Measurements from ENCODE around the gene FREY1. TPM values are rescaled to one million over a fixed set of nuclear protein-coding genes. Genes with fewer than 3 reads are reported as not detected.
"Not testable (repeated sequence)": the region's sequence is repeated elsewhere in the genome, so short reads cannot be mapped to it uniquely, and the experiment has no call there.

FREY1 gene
- total and polyA plus RNA-seq, 2 donors (not counting 1 experiment from before 2014, with no cell fraction given): 0.83 TPM; not detected in 1

DNA sequence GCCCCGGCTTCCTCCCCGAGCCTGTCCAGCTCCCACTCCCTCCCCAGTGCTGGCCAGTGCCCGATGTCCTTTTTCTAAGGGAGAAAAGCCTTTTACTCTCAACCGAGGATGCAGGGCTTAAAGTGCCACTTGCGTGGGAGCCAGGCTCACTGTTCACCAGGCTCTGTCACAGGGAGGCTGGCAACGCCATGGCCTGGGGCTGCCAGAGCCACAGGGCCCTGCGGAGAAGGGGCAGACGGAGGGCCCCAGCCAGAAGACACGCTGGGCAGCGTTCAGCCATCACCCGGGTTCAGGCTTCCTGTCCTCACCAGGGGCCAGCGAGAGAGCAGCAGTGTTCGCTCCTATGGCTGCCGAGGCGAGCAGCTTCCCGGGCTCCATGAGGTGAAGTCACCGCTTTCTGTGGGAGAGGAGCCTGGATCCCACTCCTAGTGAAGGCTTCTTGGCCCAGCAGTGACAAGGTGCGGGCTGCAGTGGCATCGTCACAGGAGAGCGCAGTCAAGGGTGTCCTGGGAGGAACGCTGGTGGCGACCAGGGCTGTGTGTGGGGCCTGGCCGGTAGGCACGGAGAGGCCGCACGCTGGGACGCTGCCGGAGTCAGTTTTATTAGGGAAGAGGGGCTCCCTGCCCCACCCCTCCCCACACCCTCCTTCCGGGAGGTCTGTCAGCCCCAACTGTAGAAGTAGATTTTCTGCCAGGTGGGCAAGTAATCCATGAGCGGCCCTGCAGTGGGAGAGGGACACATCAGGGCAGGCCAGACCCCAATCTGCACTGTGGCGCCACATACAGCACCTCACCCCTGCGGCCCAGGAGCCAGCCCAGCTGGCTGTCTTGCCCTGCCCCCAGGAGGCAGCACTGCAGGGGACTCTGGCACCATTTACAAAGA lies 2.8 kb upstream of the FREY1 start:
- H3K27me3 ChIP-seq (ENCODE audit: control insufficient read depth, insufficient read depth, low read length): no peaks in the 10 kb centered on the region
- H3K9me3 ChIP-seq (ENCODE audit: control insufficient read depth, insufficient read depth, low read depth, low read length): no peaks in the 10 kb centered on the region
- H2AFZ ChIP-seq (ENCODE audit: low read length): no peak overlapping the region
- H3K4me2 ChIP-seq (ENCODE audit: extremely low read depth, insufficient read depth, low read length): no peak overlapping the region
- H3K4me1 ChIP-seq (ENCODE audit: control insufficient read depth, extremely low read depth, insufficient read depth, low read length): no peaks in the 10 kb centered on the region
- H3K9ac ChIP-seq (ENCODE audit: insufficient read depth, low read length): no peak overlapping the region
- H3K27ac ChIP-seq (ENCODE audit: insufficient read depth, low read length): no peak overlapping the region
- no peak for DNase-seq (ENCODE audit: low read depth in 2 of 2)
- TF ChIP-seq, protein P1, sequence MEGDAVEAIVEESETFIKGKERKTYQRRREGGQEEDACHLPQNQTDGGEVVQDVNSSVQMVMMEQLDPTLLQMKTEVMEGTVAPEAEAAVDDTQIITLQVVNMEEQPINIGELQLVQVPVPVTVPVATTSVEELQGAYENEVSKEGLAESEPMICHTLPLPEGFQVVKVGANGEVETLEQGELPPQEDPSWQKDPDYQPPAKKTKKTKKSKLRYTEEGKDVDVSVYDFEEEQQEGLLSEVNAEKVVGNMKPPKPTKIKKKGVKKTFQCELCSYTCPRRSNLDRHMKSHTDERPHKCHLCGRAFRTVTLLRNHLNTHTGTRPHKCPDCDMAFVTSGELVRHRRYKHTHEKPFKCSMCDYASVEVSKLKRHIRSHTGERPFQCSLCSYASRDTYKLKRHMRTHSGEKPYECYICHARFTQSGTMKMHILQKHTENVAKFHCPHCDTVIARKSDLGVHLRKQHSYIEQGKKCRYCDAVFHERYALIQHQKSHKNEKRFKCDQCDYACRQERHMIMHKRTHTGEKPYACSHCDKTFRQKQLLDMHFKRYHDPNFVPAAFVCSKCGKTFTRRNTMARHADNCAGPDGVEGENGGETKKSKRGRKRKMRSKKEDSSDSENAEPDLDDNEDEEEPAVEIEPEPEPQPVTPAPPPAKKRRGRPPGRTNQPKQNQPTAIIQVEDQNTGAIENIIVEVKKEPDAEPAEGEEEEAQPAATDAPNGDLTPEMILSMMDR (conservative IDR thresholded peaks at IDR 0.05 in 1 of 2, IDR thresholded peaks at IDR 0.05 in 1 of 2; ENCODE audit: low read depth in 1 of 2, low read length in 2 of 2): no peak
- TF ChIP-seq EZH2 (IDR thresholded peaks at IDR 0.05; ENCODE audit: low read length, missing control alignments): no peak
- peaks cover 22% of the 10 kb centered on the region for H3K36me3 ChIP-seq (ENCODE audit: control insufficient read depth, insufficient read depth, low read length)
- no peak overlapping the region for H3K4me3 ChIP-seq (replicated peaks in 1 of 4; ENCODE audit: control extremely low read depth in 1 of 4, insufficient read depth in 1 of 4, low read depth in 3 of 4, low read length in 4 of 4)
- H3K79me2 ChIP-seq (ENCODE audit: control insufficient read depth, insufficient read depth, low read length): no peaks in the 10 kb centered on the region
- H4K20me1 ChIP-seq (ENCODE audit: control insufficient read depth, extremely low read depth, insufficient read depth, low read length): no peaks in the 10 kb centered on the region

DNA sequence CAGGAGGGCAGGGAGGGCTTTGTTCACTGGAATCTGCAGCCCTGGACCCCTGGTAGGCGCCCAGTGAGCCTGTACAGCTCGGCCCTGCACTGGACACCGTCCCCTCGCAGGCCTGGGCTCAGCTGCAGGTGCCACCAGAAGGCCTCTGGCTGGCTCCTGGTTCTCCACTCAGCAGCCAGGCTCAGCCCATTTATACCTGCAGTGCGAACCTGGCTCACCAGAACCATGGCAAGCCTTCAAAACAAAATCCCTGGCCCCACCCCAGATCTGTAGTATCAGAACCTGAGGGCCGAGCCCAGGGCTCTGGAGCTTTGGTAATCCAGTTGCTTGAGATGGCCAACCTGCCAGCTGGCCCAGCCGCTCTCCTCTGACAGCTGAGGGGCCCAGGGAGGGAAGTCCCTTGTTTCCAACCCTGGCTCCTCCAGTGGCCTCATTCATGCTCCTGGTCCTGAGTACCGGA lies 870 bp upstream of the FREY1 start:
- no peak overlapping the region for H3K4me3 ChIP-seq (replicated peaks in 1 of 4; ENCODE audit: control extremely low read depth in 1 of 4, insufficient read depth in 1 of 4, low read depth in 3 of 4, low read length in 4 of 4)
- H3K36me3 ChIP-seq (ENCODE audit: control insufficient read depth, insufficient read depth, low read length): peaks cover 12% of the 10 kb centered on the region
- no peak overlapping the region for H3K9ac ChIP-seq (ENCODE audit: insufficient read depth, low read length)
- H3K27me3 ChIP-seq (ENCODE audit: control insufficient read depth, insufficient read depth, low read length): no peaks in the 10 kb centered on the region
- H3K27ac ChIP-seq (ENCODE audit: insufficient read depth, low read length): no peak overlapping the region
- no peak overlapping the region for H3K4me2 ChIP-seq (ENCODE audit: extremely low read depth, insufficient read depth, low read length)
- H3K4me1 ChIP-seq (ENCODE audit: control insufficient read depth, extremely low read depth, insufficient read depth, low read length): no peaks in the 10 kb centered on the region
- H3K79me2 ChIP-seq (ENCODE audit: control insufficient read depth, insufficient read depth, low read length): no peaks in the 10 kb centered on the region
- H3K9me3 ChIP-seq (ENCODE audit: control insufficient read depth, insufficient read depth, low read depth, low read length): no peaks in the 10 kb centered on the region
- DNase-seq (ENCODE audit: low read depth in 2 of 2): no peak
- TF ChIP-seq, protein P1 (conservative IDR thresholded peaks at IDR 0.05 in 1 of 2, IDR thresholded peaks at IDR 0.05 in 1 of 2; ENCODE audit: low read depth in 1 of 2, low read length in 2 of 2): no peak
- TF ChIP-seq EZH2 (IDR thresholded peaks at IDR 0.05; ENCODE audit: low read length, missing control alignments): no peak
- H2AFZ ChIP-seq (ENCODE audit: low read length): no peak overlapping the region
- H4K20me1 ChIP-seq (ENCODE audit: control insufficient read depth, extremely low read depth, insufficient read depth, low read length): no peaks in the 10 kb centered on the region

DNA sequence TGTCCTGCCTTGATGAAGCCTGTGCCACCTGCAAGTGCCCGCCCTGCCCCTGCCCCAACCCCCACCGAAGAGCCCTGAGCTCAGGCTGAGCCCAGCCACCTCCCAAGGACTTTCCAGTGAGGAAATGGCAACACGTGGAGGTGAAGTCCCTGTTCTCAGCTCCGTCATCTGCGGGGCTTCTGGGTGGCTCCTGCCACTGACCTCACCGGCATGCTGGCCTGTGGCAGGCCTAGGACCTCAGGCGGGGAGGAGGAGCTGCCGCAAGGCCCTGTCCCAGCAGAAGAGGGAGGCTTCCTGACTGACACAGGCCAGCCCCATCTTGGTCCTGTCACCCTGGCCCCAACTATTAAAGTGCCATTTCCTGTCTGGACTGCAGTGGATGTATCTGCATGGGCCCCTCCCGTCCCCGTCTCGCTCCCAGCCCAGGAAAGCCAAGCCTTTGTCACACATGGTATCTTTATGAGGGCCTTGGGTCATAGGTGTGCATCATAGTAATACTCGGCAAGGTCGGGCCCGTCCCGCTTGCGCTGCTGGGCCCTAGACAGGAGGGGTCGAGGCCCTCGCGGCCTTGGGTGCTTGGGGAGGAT lies 882 bp downstream of the FREY1 start:
- Histone ChIP-seq H3K4me1 (ENCODE audit: control insufficient read depth, extremely low read depth, insufficient read depth, low read length) (no peaks in the 10 kb centered on the region), H3K27me3 (ENCODE audit: control insufficient read depth, insufficient read depth, low read length) (no peaks in the 10 kb centered on the region), H3K4me2 (ENCODE audit: extremely low read depth, insufficient read depth, low read length) (no peak overlapping the region), H2AFZ (ENCODE audit: low read length) (no peak overlapping the region), H3K4me3 (replicated peaks in 1 of 4; ENCODE audit: control extremely low read depth in 1 of 4, insufficient read depth in 1 of 4, low read depth in 3 of 4, low read length in 4 of 4) (no peak overlapping the region), H3K9me3 (ENCODE audit: control insufficient read depth, insufficient read depth, low read depth, low read length) (no peaks in the 10 kb centered on the region), H4K20me1 (ENCODE audit: control insufficient read depth, extremely low read depth, insufficient read depth, low read length) (no peaks in the 10 kb centered on the region), H3K9ac (ENCODE audit: insufficient read depth, low read length) (no peak overlapping the region), H3K36me3 (ENCODE audit: control insufficient read depth, insufficient read depth, low read length) (peaks cover 10% of the 10 kb centered on the region), H3K27ac (ENCODE audit: insufficient read depth, low read length) (no peak overlapping the region), H3K79me2 (ENCODE audit: control insufficient read depth, insufficient read depth, low read length) (no peaks in the 10 kb centered on the region)
- TF ChIP-seq, protein P1 (conservative IDR thresholded peaks at IDR 0.05 in 1 of 2, IDR thresholded peaks at IDR 0.05 in 1 of 2; ENCODE audit: low read depth in 1 of 2, low read length in 2 of 2): no peak
- TF ChIP-seq EZH2 (IDR thresholded peaks at IDR 0.05; ENCODE audit: low read length, missing control alignments): no peak
- DNase-seq (ENCODE audit: low read depth in 2 of 2): no peak

DNA sequence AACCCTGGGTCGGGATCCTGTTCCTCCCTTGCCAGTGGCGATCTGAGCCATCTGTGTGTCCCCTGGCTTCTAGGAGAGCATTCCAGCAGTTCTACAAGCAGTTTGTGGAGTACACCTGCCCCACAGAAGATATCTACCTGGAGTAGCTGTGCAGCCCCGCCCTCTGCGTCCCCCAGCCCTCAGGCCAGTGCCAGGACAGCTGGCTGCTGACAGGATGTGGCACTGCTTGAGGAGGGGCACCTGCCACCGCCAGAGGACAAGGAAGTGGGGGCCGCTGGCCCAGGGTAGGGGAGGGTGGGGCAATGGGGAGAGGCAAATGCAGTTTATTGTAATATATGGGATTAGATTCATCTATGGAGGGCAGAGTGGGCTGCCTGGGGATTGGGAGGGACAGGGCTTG lies 1.5 kb downstream of the FREY1 start:
- DNase-seq (ENCODE audit: low read depth in 2 of 2); H3K36me3 ChIP-seq (ENCODE audit: control insufficient read depth, insufficient read depth, low read length); H3K9me3 ChIP-seq (ENCODE audit: control insufficient read depth, insufficient read depth, low read depth, low read length); H3K4me3 ChIP-seq (replicated peaks in 1 of 4; ENCODE audit: control extremely low read depth in 1 of 4, insufficient read depth in 1 of 4, low read depth in 3 of 4, low read length in 4 of 4); H3K4me2 ChIP-seq (ENCODE audit: extremely low read depth, insufficient read depth, low read length); H3K27ac ChIP-seq (ENCODE audit: insufficient read depth, low read length); H2AFZ ChIP-seq (ENCODE audit: low read length); H3K79me2 ChIP-seq (ENCODE audit: control insufficient read depth, insufficient read depth, low read length); H3K27me3 ChIP-seq (ENCODE audit: control insufficient read depth, insufficient read depth, low read length); H4K20me1 ChIP-seq (ENCODE audit: control insufficient read depth, extremely low read depth, insufficient read depth, low read length); H3K9ac ChIP-seq (ENCODE audit: insufficient read depth, low read length); H3K4me1 ChIP-seq (ENCODE audit: control insufficient read depth, extremely low read depth, insufficient read depth, low read length): not testable (repeated sequence)
